Glutamatergic neuron (in vitro differentiated cells): ENCODE results near the gene CHRNB1. TPM values are rescaled to one million over a fixed set of nuclear protein-coding genes. Genes with fewer than 3 reads are reported as not detected.

ENCODE experiments used
- DNase-seq: peaks from one replicate; pipeline ENCODE4 v3.0.0; 2022
- H3K27ac Mint-ChIP-seq: one replicate; pipeline ENCODE4 v1.8.0; 2020; ENCODE audit warnings: mild to moderate bottlenecking, mixed read lengths, inconsistent platforms; ENCODE audit not compliant: unreplicated experiment
- H3K27me3 Mint-ChIP-seq: one replicate; pipeline ENCODE4 v1.8.0; 2020; ENCODE audit warnings: mild to moderate bottlenecking, moderate library complexity, mixed read lengths, inconsistent platforms; ENCODE audit not compliant: unreplicated experiment
- H3K36me3 Mint-ChIP-seq: one replicate; pipeline ENCODE4 v1.8.0; 2020; ENCODE audit warnings: mild to moderate bottlenecking, mixed read lengths, inconsistent platforms; ENCODE audit not compliant: unreplicated experiment
- H3K4me1 Mint-ChIP-seq: one replicate; pipeline ENCODE4 v1.8.0; 2020; ENCODE audit warnings: mild to moderate bottlenecking, low read depth, mixed read lengths, inconsistent platforms; ENCODE audit not compliant: unreplicated experiment
- H3K4me3 Mint-ChIP-seq: one replicate; pipeline ENCODE4 v1.8.0; 2020; ENCODE audit warnings: mild to moderate bottlenecking, mixed read lengths, inconsistent platforms; ENCODE audit not compliant: unreplicated experiment
- H3K9me3 Mint-ChIP-seq: one replicate; pipeline ENCODE4 v1.8.0; 2020; ENCODE audit warnings: mild to moderate bottlenecking, moderate library complexity, mixed read lengths, inconsistent platforms; ENCODE audit not compliant: unreplicated experiment
- CTCF ChIP-seq: fragments of 200-600 bp; sonication (generic); IDR thresholded peaks from one replicate; pipeline ENCODE4 v1.5.0; 2021; ENCODE audit not compliant: partially characterized antibody, unreplicated experiment
- total RNA-seq: library from RNA; stranded (reverse); fragmentation: NEBNext Ultra II Directional; extraction: Animal tissue kit (Norgen Biotek cat#: 25700); gene quantifications from one replicate; pipeline ENCODE4 v1.2.1, GENCODE V29; 2021; ENCODE audit not compliant: unreplicated experiment

CHRNB1 gene
- total RNA-seq, 1 donor from 2014 or later, result 16.4 TPM

- Mint-ChIP-seq H3K4me3 (peak overlapping the region; percentile 54), H3K27me3 (peaks cover 19% of the 10 kb centered on the region), H3K4me1 (peaks cover 16% of the 10 kb centered on the region), H3K9me3 (peaks cover 12% of the 10 kb centered on the region), H3K36me3 (peaks cover 14% of the 10 kb centered on the region), H3K27ac (no peak overlapping the region)
- no peak for TF ChIP-seq CTCF
- DNase-seq, result no peak
These were observed 35.1 kb upstream of the CHRNB1 start for GRCh38 chr17:7409716-7410115.

- Mint-ChIP-seq H3K4me3 (no peak overlapping the region), H3K27ac (no peak overlapping the region), H3K4me1 (peaks cover 15% of the 10 kb centered on the region)
These were observed 34.0 kb upstream of the CHRNB1 start for GRCh38 chr17:7410634-7411426.

GRCh38 chr17:7411427-7411750 is 33.5 kb upstream of the CHRNB1 start:
- Mint-ChIP-seq H3K4me3 (no peak overlapping the region), H3K36me3 (peaks cover 18% of the 10 kb centered on the region), H3K4me1 (peaks cover 13% of the 10 kb centered on the region), H3K27ac (no peak overlapping the region), H3K9me3 (peaks cover 10% of the 10 kb centered on the region), H3K27me3 (peaks cover 14% of the 10 kb centered on the region)
- DNase-seq, result no peak
- TF ChIP-seq CTCF, result no peak

More at GRCh38 chr17:7410634-7411426, 34.0 kb upstream of the CHRNB1 start:
- DNase-seq, result no peak
- H3K9me3 Mint-ChIP-seq, result peaks cover 12% of the 10 kb centered on the region
- peaks cover 17% of the 10 kb centered on the region for H3K27me3 Mint-ChIP-seq
- H3K36me3 Mint-ChIP-seq, result peaks cover 14% of the 10 kb centered on the region
- no peak for TF ChIP-seq CTCF

GRCh38 chr17:7413346-7413985 is 31.4 kb upstream of the CHRNB1 start:
- Mint-ChIP-seq H3K9me3 (peaks cover 15% of the 10 kb centered on the region), H3K27me3 (peaks cover 19% of the 10 kb centered on the region), H3K4me3 (peak overlapping the region; percentile 0), H3K4me1 (peaks cover 6% of the 10 kb centered on the region), H3K27ac (no peak overlapping the region), H3K36me3 (peaks cover 22% of the 10 kb centered on the region)
- TF ChIP-seq CTCF, result no peak
- no peak for DNase-seq

- TF ChIP-seq CTCF, result no peak
- H3K4me3 Mint-ChIP-seq, result no peak overlapping the region
- H3K27me3 Mint-ChIP-seq, result peaks cover 17% of the 10 kb centered on the region
- DNase-seq, result no peak
- H3K27ac Mint-ChIP-seq, result no peak overlapping the region
- peaks cover 10% of the 10 kb centered on the region for H3K4me1 Mint-ChIP-seq
- H3K9me3 Mint-ChIP-seq, result peaks cover 15% of the 10 kb centered on the region
- H3K36me3 Mint-ChIP-seq, result peaks cover 12% of the 10 kb centered on the region
These were observed 30.0 kb upstream of the CHRNB1 start for GRCh38 chr17:7414837-7415236.
